ENCODE data around the gene RHOJ. TPM values are rescaled to one million over a fixed set of nuclear protein-coding genes. Genes with fewer than 3 reads are reported as not detected.
A peak's percentile ranks its signal among the peaks of the same experiment; 100 is the strongest.

The RHOJ gene
- total RNA-seq, 2 experiments from 2014 or later, result not detected

GRCh38 chr14:63182968-63183367, 21.3 kb upstream of the RHOJ start:
- ATAC-seq (no peak), DNase-seq (no peak)
- no peak overlapping the region for H3K4me3 Mint-ChIP-seq
- H3K27me3 Mint-ChIP-seq, result peaks cover 4% of the 10 kb centered on the region
- no peaks in the 10 kb centered on the region for H3K36me3 Mint-ChIP-seq (ENCODE audit: low read depth)
- ChIA-PET POLR2A (no interaction called here), CTCF (no interaction called here)
- H3K9me3 Mint-ChIP-seq (ENCODE audit: low read depth), result no peaks in the 10 kb centered on the region
- no peak overlapping the region for H3K27ac Mint-ChIP-seq
- H3K4me1 Mint-ChIP-seq, result no peaks in the 10 kb centered on the region
- intact Hi-C loops (cut with DNase I, micrococcal nuclease), result no loop called here

- H3K9me3 Mint-ChIP-seq (ENCODE audit: low read depth), result no peaks in the 10 kb centered on the region
- ChIA-PET CTCF (no interaction called here), POLR2A (no interaction called here)
- DNase-seq (no peak), ATAC-seq (no peak)
- no peak overlapping the region for H3K4me3 Mint-ChIP-seq
- peaks cover 4% of the 10 kb centered on the region for H3K27me3 Mint-ChIP-seq
- no peak overlapping the region for H3K27ac Mint-ChIP-seq
- H3K36me3 Mint-ChIP-seq (ENCODE audit: low read depth), result no peaks in the 10 kb centered on the region
- H3K4me1 Mint-ChIP-seq, result no peaks in the 10 kb centered on the region
- intact Hi-C loops (cut with DNase I, micrococcal nuclease), result no loop called here
These were observed 17.8 kb upstream of the RHOJ start for GRCh38 chr14:63186453-63186852.

DNA sequence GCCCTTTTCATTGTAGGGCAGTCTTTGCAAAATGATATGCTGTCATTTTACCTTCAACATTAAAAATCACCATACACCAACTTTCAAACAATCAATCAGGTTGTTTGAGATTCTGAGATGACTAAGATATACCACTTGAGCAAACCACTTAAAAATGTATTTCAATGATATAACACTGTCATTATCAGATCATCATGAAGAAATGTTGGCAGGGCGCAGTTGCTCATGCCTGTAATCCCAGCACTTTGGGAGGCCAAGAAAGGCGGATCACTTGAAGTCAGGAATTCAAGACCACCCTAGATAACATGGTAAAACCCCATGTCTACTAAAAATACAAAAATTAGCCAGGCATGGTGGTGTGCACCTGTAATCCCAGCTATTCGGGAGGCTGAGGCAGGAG, 13.0 kb upstream of the RHOJ start:
- ChIA-PET CTCF (no interaction called here), POLR2A (no interaction called here)
- peaks cover 5% of the 10 kb centered on the region for H3K9me3 Mint-ChIP-seq (ENCODE audit: low read depth)
- intact Hi-C loops (cut with DNase I, micrococcal nuclease), result no loop called here
- H3K4me3 Mint-ChIP-seq, result no peak overlapping the region
- H3K27ac Mint-ChIP-seq, result no peak overlapping the region
- ATAC-seq (no peak), DNase-seq (no peak)
- H3K36me3 Mint-ChIP-seq (ENCODE audit: low read depth), result no peaks in the 10 kb centered on the region
- H3K4me1 Mint-ChIP-seq, result no peaks in the 10 kb centered on the region
- no peaks in the 10 kb centered on the region for H3K27me3 Mint-ChIP-seq

- Mint-ChIP-seq H3K9me3 (ENCODE audit: low read depth) (peaks cover 5% of the 10 kb centered on the region), H3K4me3 (no peak overlapping the region), H3K27ac (no peak overlapping the region), H3K36me3 (ENCODE audit: low read depth) (no peaks in the 10 kb centered on the region), H3K27me3 (no peaks in the 10 kb centered on the region), H3K4me1 (no peaks in the 10 kb centered on the region)
- intact Hi-C loops (cut with DNase I, micrococcal nuclease), result no loop called here
- CTCF ChIA-PET, result no interaction called here
- POLR2A ChIA-PET, result no interaction called here
- DNase-seq (no peak), ATAC-seq (peak; percentile 42)
These were observed 12.2 kb upstream of the RHOJ start for GRCh38 chr14:63192085-63192484.

GRCh38 chr14:63193236-63193635, 11.0 kb upstream of the RHOJ start:
- H3K4me3 Mint-ChIP-seq, result no peak overlapping the region
- no peaks in the 10 kb centered on the region for H3K36me3 Mint-ChIP-seq (ENCODE audit: low read depth)
- intact Hi-C loops (cut with DNase I, micrococcal nuclease), result no loop called here
- POLR2A ChIA-PET, result no interaction called here
- H3K27me3 Mint-ChIP-seq, result peaks cover 3% of the 10 kb centered on the region
- no peak overlapping the region for H3K27ac Mint-ChIP-seq
- CTCF ChIA-PET, result no interaction called here
- DNase-seq (no peak), ATAC-seq (no peak)
- no peaks in the 10 kb centered on the region for H3K4me1 Mint-ChIP-seq
- H3K9me3 Mint-ChIP-seq (ENCODE audit: low read depth), result peaks cover 5% of the 10 kb centered on the region

- Mint-ChIP-seq H3K27ac (no peak overlapping the region), H3K36me3 (ENCODE audit: low read depth) (no peaks in the 10 kb centered on the region), H3K4me1 (no peaks in the 10 kb centered on the region), H3K9me3 (ENCODE audit: low read depth) (no peaks in the 10 kb centered on the region), H3K4me3 (no peak overlapping the region), H3K27me3 (peaks cover 17% of the 10 kb centered on the region)
- DNase-seq (no peak), ATAC-seq (no peak)
- intact Hi-C loops (cut with DNase I, micrococcal nuclease), result no loop called here
- ChIA-PET POLR2A (no interaction called here), CTCF (no interaction called here)
These were observed 4.1 kb upstream of the RHOJ start for GRCh38 chr14:63200035-63200740.

GRCh38 chr14:63200767-63201166, 3.5 kb upstream of the RHOJ start:
- CTCF ChIA-PET, result no interaction called here
- H3K9me3 Mint-ChIP-seq (ENCODE audit: low read depth), result no peaks in the 10 kb centered on the region
- H3K4me3 Mint-ChIP-seq, result no peak overlapping the region
- H3K27ac Mint-ChIP-seq, result no peak overlapping the region
- no peaks in the 10 kb centered on the region for H3K4me1 Mint-ChIP-seq
- intact Hi-C loops (cut with DNase I, micrococcal nuclease), result no loop called here
- POLR2A ChIA-PET, result no interaction called here
- ATAC-seq, result no peak
- H3K27me3 Mint-ChIP-seq, result peaks cover 17% of the 10 kb centered on the region
- no peaks in the 10 kb centered on the region for H3K36me3 Mint-ChIP-seq (ENCODE audit: low read depth)
- DNase-seq, result no peak

- ChIA-PET POLR2A (no interaction called here), CTCF (interaction anchor here (0.6 to 0.9 kb wide), 2 partner anchors 8 to 70 kb away, joined by 3 to 4 read pairs; no protein-coding TSS in a partner anchor)
These were observed 1.2 kb upstream of the RHOJ start for GRCh38 chr14:63203015-63203414.

DNA sequence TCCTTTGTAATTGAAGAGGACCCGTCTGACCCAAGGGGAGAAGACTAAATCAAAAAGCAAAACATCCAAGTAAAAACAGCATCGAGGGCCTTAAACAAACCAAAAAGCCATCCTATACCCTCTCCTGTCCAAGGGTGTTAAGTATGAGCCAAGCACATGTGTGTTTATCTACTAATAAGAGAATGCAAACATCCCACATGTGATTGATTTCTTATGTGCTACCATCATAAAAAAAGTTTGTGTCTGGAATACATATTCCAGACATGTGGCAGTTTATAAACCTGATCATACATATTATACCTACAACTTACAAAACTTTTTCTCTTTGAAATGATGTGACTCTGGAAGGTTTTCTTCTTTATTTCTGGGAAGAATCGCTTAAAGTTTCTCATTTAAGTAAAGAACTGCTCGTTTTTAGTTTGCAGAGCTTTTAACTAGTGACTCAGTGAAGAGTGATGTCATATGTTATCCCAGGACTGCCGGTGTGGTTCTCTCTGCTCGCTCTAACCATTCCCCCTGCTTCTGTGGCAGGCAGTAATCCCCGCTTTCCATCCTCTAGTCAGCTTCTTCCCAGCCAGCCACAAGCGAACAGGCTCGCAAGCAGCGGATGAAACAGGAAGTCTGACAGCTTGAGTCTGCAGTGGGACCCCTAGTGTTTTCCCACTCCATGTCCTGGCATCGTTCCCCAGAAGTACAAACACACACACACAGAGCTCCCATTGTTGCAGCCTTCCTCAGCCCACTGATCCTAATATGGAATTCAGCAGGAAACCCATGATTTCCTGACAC, 431 bp upstream of the RHOJ start:
- Mint-ChIP-seq H3K4me3 (no peak overlapping the region), H3K27me3 (peaks cover 16% of the 10 kb centered on the region), H3K9me3 (ENCODE audit: low read depth) (no peaks in the 10 kb centered on the region), H3K36me3 (ENCODE audit: low read depth) (no peaks in the 10 kb centered on the region), H3K4me1 (no peaks in the 10 kb centered on the region), H3K27ac (no peak overlapping the region)
- POLR2A ChIA-PET, result no interaction called here
- no peak for ATAC-seq
- no peak for DNase-seq
- intact Hi-C loops (cut with DNase I, micrococcal nuclease), result no loop called here
- CTCF ChIA-PET, result interaction anchor here (0.6 to 0.9 kb wide), 2 partner anchors 9 to 71 kb away, joined by 3 to 4 read pairs; no protein-coding TSS in a partner anchor

More at GRCh38 chr14:63203015-63203414, 1.2 kb upstream of the RHOJ start:
- H3K9me3 Mint-ChIP-seq (ENCODE audit: low read depth), result no peaks in the 10 kb centered on the region
- no peak overlapping the region for H3K27ac Mint-ChIP-seq
- ATAC-seq (no peak), DNase-seq (no peak)
- H3K27me3 Mint-ChIP-seq, result peaks cover 16% of the 10 kb centered on the region
- no peaks in the 10 kb centered on the region for H3K4me1 Mint-ChIP-seq
- no peak overlapping the region for H3K4me3 Mint-ChIP-seq
- intact Hi-C loops (cut with DNase I, micrococcal nuclease), result no loop called here
- H3K36me3 Mint-ChIP-seq (ENCODE audit: low read depth), result no peaks in the 10 kb centered on the region

GRCh38 chr14:63205044-63205575, 867 bp downstream of the RHOJ start:
- Mint-ChIP-seq H3K9me3 (ENCODE audit: low read depth) (no peaks in the 10 kb centered on the region), H3K27ac (no peak overlapping the region), H3K36me3 (ENCODE audit: low read depth) (no peaks in the 10 kb centered on the region), H3K27me3 (peaks cover 13% of the 10 kb centered on the region), H3K4me3 (no peak overlapping the region), H3K4me1 (no peaks in the 10 kb centered on the region)
- ChIA-PET POLR2A (no interaction called here), CTCF (interaction anchor here (0.6 kb wide), 1 partner anchor 434 kb away, joined by 3 read pairs; no protein-coding TSS in a partner anchor)
- intact Hi-C loops (cut with DNase I, micrococcal nuclease), result no loop called here
- no peak for DNase-seq
- ATAC-seq, result no peak

- ATAC-seq (no peak), DNase-seq (no peak)
- Mint-ChIP-seq H3K27me3 (peaks cover 15% of the 10 kb centered on the region), H3K36me3 (ENCODE audit: low read depth) (no peaks in the 10 kb centered on the region), H3K4me3 (no peak overlapping the region), H3K27ac (no peak overlapping the region), H3K9me3 (ENCODE audit: low read depth) (no peaks in the 10 kb centered on the region), H3K4me1 (no peaks in the 10 kb centered on the region)
- intact Hi-C loops (cut with DNase I, micrococcal nuclease), result no loop called here
- POLR2A ChIA-PET, result no interaction called here
- CTCF ChIA-PET, result no interaction called here
These were observed 1.6 kb downstream of the RHOJ start for GRCh38 chr14:63205866-63206265.

GRCh38 chr14:63209160-63209559, 4.9 kb downstream of the RHOJ start:
- H3K36me3 Mint-ChIP-seq (ENCODE audit: low read depth), result no peaks in the 10 kb centered on the region
- ChIA-PET CTCF (no interaction called here), POLR2A (no interaction called here)
- intact Hi-C loops (cut with DNase I, micrococcal nuclease), result no loop called here
- H3K27me3 Mint-ChIP-seq, result peaks cover 12% of the 10 kb centered on the region
- ATAC-seq (no peak), DNase-seq (no peak)
- no peak overlapping the region for H3K4me3 Mint-ChIP-seq
- H3K9me3 Mint-ChIP-seq (ENCODE audit: low read depth), result no peaks in the 10 kb centered on the region
- H3K4me1 Mint-ChIP-seq, result no peaks in the 10 kb centered on the region
- H3K27ac Mint-ChIP-seq, result no peak overlapping the region

All from activated CD4-positive, alpha-beta T cell treated with anti-CD3 and anti-CD28 coated beads for 36 hours (primary cell).